ENCODE measurements around the gene YARS1.

The YARS1 gene

DNA sequence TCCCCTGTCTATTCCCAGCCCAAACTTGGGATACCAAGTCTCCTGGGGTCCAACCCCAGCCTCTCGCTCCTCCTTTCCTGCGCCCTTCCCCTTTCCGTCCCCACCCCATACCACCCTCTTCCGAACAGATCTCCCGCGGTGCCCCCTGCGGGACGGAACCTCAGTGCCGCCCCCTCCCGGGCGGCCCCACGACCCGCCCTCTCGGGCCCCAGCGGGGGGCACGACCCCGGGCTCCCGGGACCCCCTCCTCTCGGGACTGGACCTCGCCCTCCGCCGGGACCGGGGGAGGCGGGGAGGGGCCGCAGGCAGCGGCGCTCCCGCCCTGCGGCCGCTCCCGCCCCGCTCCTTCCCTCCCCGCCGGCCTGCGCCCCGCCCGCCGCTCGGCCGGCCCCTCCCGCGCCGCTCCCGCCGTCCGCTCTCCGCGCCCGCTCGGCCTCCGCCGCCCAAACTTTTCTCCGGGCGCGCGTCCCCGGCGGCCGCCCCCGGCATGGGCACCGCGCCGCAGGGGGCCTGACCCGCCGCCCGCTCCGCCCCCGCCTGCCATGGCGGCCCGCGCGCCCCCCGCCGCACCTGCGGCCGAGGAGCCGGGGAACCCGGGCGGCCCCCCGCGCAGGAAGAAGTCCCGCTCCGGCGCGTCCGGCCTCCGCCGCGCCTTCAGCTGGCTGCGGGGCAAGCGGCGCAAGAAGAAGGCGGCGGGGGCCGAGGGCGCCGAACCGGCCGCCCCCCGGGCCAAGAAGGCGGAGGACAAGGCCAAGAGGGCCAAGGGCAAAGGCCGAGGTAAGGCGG is 75.6 kb downstream of the YARS1 start:
- DNase-seq, result no peak

DNA sequence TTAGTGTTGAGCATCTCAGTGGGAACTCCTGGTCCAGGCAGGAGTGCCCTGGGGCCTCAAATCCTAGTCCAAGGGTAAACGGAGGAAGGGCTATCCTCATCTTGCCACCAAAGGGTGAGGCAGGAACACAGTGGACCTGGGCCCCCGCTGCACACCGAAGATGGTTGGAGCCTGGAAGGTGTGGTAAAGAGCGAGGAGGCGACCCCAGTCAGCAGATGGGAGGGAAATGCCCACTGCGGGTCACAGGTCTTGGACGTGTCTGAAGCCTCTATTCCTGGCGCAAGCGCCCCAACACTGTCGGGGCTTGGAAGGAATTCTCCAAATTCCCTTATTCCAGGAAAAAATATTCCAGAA is 76.1 kb downstream of the YARS1 start:
- no peak for DNase-seq

GRCh38 chr1:32736812-32737791 is 80.1 kb downstream of the YARS1 start:
- DNase-seq, result no peak

DNA sequence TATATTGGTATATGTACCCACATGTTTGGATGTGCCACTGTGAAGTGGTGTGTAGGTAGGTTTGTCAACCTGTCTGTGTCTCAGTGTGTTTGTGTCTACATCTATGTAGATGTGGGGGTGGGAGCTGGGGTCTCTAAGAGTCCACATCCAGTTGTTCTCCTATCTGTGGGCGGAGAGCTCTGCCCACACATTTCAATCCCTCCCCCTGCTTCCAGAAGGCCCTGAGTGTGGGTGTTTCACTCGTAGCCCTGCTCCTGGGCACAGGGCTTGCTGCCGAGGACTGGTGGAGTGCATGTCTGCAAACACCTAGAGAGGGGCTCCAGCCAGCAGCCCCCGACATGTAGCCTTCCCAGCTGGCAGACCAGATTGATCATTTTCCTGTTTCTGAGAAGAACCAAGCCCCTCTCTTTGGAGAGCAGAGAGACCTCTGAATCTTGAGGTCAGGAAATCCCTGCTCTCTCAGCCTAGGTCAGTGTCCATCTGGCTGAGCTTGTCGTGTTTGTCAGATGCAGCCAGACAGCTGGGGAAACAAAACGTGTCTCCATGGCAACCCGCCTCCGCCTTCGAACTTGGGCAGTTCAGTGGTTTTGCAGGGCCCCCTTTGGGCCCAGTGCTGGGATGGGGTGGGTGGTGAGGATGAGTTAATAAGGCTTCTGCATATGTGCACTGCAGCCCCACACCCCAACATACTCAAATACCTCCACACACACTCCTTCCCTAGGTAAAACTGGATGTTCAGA is 83.4 kb downstream of the YARS1 start:
- no peak for DNase-seq

GRCh38 chr1:32729254-32730046 is 87.7 kb downstream of the YARS1 start:
- no peak for DNase-seq

DNA sequence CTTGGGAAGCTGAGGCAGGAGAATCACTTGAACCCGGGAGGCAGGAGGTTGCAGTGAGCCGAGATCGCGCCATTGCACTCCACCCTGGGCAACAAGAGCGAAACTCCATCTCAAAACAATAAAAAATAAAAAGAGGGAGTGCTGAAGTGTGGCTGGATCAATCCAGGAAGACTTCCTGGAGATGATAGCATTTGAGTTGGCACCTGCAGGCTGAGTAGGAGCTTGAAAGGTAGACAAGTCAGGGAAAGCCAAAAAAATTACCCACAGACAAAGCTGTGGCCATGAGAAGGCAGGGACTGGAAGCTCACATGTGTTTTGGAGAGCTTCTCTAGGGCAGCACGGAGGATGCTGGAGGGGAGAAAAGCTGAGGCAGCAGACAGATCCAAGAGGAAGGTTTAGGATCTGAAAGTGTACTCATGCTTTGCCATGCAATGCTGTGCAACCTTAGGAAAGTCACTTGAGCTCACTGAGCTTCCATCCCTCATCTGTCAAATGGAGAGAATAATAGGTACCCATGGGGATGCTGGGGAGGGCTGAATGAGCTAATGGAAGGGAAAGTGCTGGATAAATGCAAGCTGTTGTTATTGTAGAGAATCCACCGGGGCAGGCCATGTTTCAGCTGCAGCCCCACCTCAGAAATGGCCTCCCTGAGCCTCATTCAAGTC is 88.6 kb downstream of the YARS1 start:
- DNase-seq, result no peak

DNA sequence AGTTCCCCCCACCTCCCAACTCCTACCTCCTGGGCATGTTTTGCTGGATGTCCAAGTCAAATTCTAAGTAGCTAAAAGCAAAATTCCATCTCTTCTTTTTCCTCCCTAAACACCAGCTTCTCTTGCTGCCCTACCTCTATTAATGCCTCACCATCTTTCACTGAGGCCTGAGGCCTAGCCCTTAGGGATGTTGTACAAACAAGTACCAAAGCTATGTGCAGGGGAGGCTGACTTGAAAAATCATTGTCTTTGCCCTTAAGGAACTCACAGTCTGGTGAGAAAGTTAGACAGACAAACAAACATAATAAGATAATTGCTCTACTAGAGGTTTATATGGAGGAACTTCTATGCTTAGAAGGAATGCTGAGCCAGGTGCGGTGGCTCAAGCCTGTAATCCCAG is 89.3 kb downstream of the YARS1 start:
- no peak for DNase-seq

GRCh38 chr1:32725615-32725982 is 91.6 kb downstream of the YARS1 start:
- no peak for DNase-seq
